ENCODE measurements around the gene SGMS1. TPM values are rescaled to one million over a fixed set of nuclear protein-coding genes. Genes with fewer than 3 reads are reported as not detected.
A peak's percentile ranks its signal among the peaks of the same experiment; 100 is the strongest.

The SGMS1 gene
- total RNA-seq, 1 donor from 2014 or later = 25.0 TPM

- Mint-ChIP-seq H3K4me1 (ENCODE audit: low read depth) (peaks cover 11% of the 10 kb centered on the region), H3K4me3 (ENCODE audit: low read depth) (no peak overlapping the region), H3K9me3 (ENCODE audit: low read depth) (peaks cover 1% of the 10 kb centered on the region), H3K27me3 (no peaks in the 10 kb centered on the region), H3K27ac (peak overlapping the region; percentile 90), H3K36me3 (ENCODE audit: insufficient read depth) (no peaks in the 10 kb centered on the region)
- no peak for DNase-seq (ENCODE audit: low spot score, unreplicated experiment)
- TF ChIP-seq CTCF (IDR thresholded peaks at IDR 0.05; ENCODE audit: unreplicated experiment) = no peak
These were observed 153.4 kb downstream of the SGMS1 start for GRCh38 chr10:50470345-50470744.

GRCh38 chr10:50469778-50470193 is 154.0 kb downstream of the SGMS1 start:
- DNase-seq (ENCODE audit: low spot score, unreplicated experiment) = no peak
- Mint-ChIP-seq H3K4me3 (ENCODE audit: low read depth) (no peak overlapping the region), H3K4me1 (ENCODE audit: low read depth) (peaks cover 11% of the 10 kb centered on the region), H3K36me3 (ENCODE audit: insufficient read depth) (no peaks in the 10 kb centered on the region), H3K27me3 (no peaks in the 10 kb centered on the region), H3K9me3 (ENCODE audit: low read depth) (peaks cover 5% of the 10 kb centered on the region), H3K27ac (no peak overlapping the region)
- TF ChIP-seq CTCF (IDR thresholded peaks at IDR 0.05; ENCODE audit: unreplicated experiment) = no peak

- peaks cover 5% of the 10 kb centered on the region for H3K9me3 Mint-ChIP-seq (ENCODE audit: low read depth)
- H3K4me3 Mint-ChIP-seq (ENCODE audit: low read depth) = no peak overlapping the region
- no peak overlapping the region for H3K27ac Mint-ChIP-seq
- peaks cover 11% of the 10 kb centered on the region for H3K4me1 Mint-ChIP-seq (ENCODE audit: low read depth)
- no peaks in the 10 kb centered on the region for H3K27me3 Mint-ChIP-seq
- DNase-seq (ENCODE audit: low spot score, unreplicated experiment) = no peak
- no peak for TF ChIP-seq CTCF (IDR thresholded peaks at IDR 0.05; ENCODE audit: unreplicated experiment)
- no peaks in the 10 kb centered on the region for H3K36me3 Mint-ChIP-seq (ENCODE audit: insufficient read depth)
These were observed 154.5 kb downstream of the SGMS1 start for GRCh38 chr10:50469288-50469687.

GRCh38 chr10:50467209-50467608 is 156.5 kb downstream of the SGMS1 start:
- peaks cover 5% of the 10 kb centered on the region for H3K9me3 Mint-ChIP-seq (ENCODE audit: low read depth)
- H3K4me1 Mint-ChIP-seq (ENCODE audit: low read depth) = peaks cover 11% of the 10 kb centered on the region
- H3K36me3 Mint-ChIP-seq (ENCODE audit: insufficient read depth) = no peaks in the 10 kb centered on the region
- no peak overlapping the region for H3K27ac Mint-ChIP-seq
- no peak for TF ChIP-seq CTCF (IDR thresholded peaks at IDR 0.05; ENCODE audit: unreplicated experiment)
- no peaks in the 10 kb centered on the region for H3K27me3 Mint-ChIP-seq
- DNase-seq (ENCODE audit: low spot score, unreplicated experiment) = no peak
- no peak overlapping the region for H3K4me3 Mint-ChIP-seq (ENCODE audit: low read depth)

- H3K36me3 Mint-ChIP-seq (ENCODE audit: insufficient read depth) = peaks cover 5% of the 10 kb centered on the region
- H3K4me1 Mint-ChIP-seq (ENCODE audit: low read depth) = peaks cover 5% of the 10 kb centered on the region
- H3K27ac Mint-ChIP-seq = peak overlapping the region; percentile 45
- no peaks in the 10 kb centered on the region for H3K27me3 Mint-ChIP-seq
- H3K9me3 Mint-ChIP-seq (ENCODE audit: low read depth) = peaks cover 5% of the 10 kb centered on the region
- H3K4me3 Mint-ChIP-seq (ENCODE audit: low read depth) = no peak overlapping the region
- DNase-seq (ENCODE audit: low spot score, unreplicated experiment) = no peak
- no peak for TF ChIP-seq CTCF (IDR thresholded peaks at IDR 0.05; ENCODE audit: unreplicated experiment)
These were observed 159.7 kb downstream of the SGMS1 start for GRCh38 chr10:50464004-50464409.

Data from progenitor cell of endocrine pancreas (in vitro differentiated cells).